HL-60 (cell line): Measurements from ENCODE around the gene CFAP69.

ENCODE experiments used
- DNase-seq, 2 experiments: peaks; one replicate each; pipeline ENCODE4 v3.0.0-alpha.2; 2010 to 2020; ENCODE audit warnings: low read depth in 1 of 2, low spot score in 1 of 2
- H3K27ac ChIP-seq: fragments of 250-450 bp; sonication (Bioruptor Pico); replicated peaks from 2 replicates; pipeline ENCODE4 v1.5.1; 2020; ENCODE audit warnings: mild to moderate bottlenecking, moderate library complexity
- H3K27me3 ChIP-seq: fragments of 250-450 bp; sonication (Bioruptor Pico); 2 replicates; pipeline ENCODE4 v1.5.1; 2021; ENCODE audit warnings: mild to moderate bottlenecking, moderate library complexity; ENCODE audit not compliant: insufficient read depth, poor library complexity, severe bottlenecking
- H3K4me3 ChIP-seq: replicated peaks from 2 replicates; pipeline ENCODE4 v1.5.1; 2011; ENCODE audit warnings: mild to moderate bottlenecking, control low read depth, low read length; ENCODE audit not compliant: insufficient read depth
- GABPA ChIP-seq: IDR thresholded peaks from 2 replicates; pipeline ENCODE4 v1.6.1; 2012; ENCODE audit warnings: low read depth
- POLR2AphosphoS5 ChIP-seq: IDR thresholded peaks from 2 replicates; pipeline ENCODE4 v1.6.1; 2012; ENCODE audit warnings: low read depth
- SPI1 ChIP-seq: IDR thresholded peaks from 2 replicates; pipeline ENCODE4 v1.6.1; 2012; ENCODE audit warnings: low read depth, mild to moderate bottlenecking, borderline replicate concordance
- TF ChIP-seq, protein P1 (sequence below): IDR thresholded peaks from one replicate; pipeline ENCODE4 v1.5.1; 2011; ENCODE audit warnings: low read length, control low read depth, inconsistent platforms; ENCODE audit not compliant: insufficient read depth
- TF ChIP-seq, protein P2 (sequence below): IDR thresholded peaks from 2 replicates; pipeline ENCODE4 v1.6.1; 2012; ENCODE audit warnings: low read depth; ENCODE audit not compliant: insufficient replicate concordance

The CFAP69 gene

DNA sequence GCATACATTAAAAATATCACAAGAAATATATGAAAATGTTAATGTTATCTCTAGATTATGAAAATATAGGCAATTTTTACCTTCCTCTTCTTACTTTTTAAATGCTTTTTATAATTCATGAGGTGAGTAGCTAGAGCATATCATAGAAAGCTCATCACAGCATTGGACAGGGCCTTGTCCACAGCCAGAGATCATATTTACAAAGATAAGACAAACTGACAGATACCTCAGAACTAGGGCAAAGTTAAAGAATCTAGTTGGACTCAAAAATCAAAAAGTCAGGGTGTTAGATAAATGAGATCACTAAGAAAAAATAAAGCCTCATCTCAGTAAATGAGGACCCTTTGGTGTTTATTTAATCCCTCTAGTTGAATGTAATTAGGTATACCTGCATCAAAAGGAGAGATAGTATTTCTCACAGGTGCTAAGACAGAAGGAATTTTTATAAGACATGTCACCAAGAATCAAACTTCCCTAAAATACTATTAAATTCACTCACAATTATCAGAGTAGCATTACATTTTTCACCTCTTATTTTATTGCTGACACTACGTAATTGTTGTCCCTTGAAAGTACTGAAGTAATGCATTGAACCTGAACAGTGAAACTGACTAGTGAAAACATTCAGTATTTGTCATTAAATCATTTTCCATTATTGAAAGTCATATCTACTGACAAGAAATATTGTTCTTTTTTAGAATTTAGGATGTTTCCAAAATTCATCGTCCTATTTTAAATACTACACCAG, 25.6 kb downstream of the CFAP69 start:
- TF ChIP-seq, protein P1, sequence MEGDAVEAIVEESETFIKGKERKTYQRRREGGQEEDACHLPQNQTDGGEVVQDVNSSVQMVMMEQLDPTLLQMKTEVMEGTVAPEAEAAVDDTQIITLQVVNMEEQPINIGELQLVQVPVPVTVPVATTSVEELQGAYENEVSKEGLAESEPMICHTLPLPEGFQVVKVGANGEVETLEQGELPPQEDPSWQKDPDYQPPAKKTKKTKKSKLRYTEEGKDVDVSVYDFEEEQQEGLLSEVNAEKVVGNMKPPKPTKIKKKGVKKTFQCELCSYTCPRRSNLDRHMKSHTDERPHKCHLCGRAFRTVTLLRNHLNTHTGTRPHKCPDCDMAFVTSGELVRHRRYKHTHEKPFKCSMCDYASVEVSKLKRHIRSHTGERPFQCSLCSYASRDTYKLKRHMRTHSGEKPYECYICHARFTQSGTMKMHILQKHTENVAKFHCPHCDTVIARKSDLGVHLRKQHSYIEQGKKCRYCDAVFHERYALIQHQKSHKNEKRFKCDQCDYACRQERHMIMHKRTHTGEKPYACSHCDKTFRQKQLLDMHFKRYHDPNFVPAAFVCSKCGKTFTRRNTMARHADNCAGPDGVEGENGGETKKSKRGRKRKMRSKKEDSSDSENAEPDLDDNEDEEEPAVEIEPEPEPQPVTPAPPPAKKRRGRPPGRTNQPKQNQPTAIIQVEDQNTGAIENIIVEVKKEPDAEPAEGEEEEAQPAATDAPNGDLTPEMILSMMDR: no peak
- TF ChIP-seq, protein P2, sequence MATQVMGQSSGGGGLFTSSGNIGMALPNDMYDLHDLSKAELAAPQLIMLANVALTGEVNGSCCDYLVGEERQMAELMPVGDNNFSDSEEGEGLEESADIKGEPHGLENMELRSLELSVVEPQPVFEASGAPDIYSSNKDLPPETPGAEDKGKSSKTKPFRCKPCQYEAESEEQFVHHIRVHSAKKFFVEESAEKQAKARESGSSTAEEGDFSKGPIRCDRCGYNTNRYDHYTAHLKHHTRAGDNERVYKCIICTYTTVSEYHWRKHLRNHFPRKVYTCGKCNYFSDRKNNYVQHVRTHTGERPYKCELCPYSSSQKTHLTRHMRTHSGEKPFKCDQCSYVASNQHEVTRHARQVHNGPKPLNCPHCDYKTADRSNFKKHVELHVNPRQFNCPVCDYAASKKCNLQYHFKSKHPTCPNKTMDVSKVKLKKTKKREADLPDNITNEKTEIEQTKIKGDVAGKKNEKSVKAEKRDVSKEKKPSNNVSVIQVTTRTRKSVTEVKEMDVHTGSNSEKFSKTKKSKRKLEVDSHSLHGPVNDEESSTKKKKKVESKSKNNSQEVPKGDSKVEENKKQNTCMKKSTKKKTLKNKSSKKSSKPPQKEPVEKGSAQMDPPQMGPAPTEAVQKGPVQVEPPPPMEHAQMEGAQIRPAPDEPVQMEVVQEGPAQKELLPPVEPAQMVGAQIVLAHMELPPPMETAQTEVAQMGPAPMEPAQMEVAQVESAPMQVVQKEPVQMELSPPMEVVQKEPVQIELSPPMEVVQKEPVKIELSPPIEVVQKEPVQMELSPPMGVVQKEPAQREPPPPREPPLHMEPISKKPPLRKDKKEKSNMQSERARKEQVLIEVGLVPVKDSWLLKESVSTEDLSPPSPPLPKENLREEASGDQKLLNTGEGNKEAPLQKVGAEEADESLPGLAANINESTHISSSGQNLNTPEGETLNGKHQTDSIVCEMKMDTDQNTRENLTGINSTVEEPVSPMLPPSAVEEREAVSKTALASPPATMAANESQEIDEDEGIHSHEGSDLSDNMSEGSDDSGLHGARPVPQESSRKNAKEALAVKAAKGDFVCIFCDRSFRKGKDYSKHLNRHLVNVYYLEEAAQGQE: no peak
- TF ChIP-seq SPI1 (no peak), GABPA (no peak), POLR2AphosphoS5 (no peak)
- Histone ChIP-seq H3K27ac (no peak overlapping the region), H3K27me3 (no peaks in the 10 kb centered on the region), H3K4me3 (no peak overlapping the region)
- no peak for DNase-seq

DNA sequence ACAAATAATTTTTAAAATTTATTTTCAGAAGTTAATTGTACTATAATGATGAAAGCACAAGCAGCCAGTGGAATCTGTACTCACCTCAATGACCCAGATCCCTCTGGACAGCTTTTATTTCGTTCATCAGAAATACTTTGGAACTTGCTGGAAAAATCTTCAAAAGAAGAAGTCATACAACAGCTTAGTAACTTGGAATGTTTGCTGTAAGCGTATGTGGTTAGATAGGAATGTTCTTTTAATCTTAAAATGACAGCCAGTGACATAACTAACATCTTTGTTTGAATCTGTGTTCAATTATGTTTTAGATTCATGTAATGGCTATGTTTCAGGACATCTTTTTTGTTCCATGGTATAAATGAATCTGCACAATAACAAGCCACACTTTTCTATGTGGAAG, 26.8 kb downstream of the CFAP69 start:
- no peaks in the 10 kb centered on the region for H3K27me3 ChIP-seq
- TF ChIP-seq SPI1 (no peak), POLR2AphosphoS5 (no peak), GABPA (no peak)
- TF ChIP-seq, protein P2: no peak
- no peak overlapping the region for H3K27ac ChIP-seq
- H3K4me3 ChIP-seq: no peak overlapping the region
- no peak for DNase-seq

DNA sequence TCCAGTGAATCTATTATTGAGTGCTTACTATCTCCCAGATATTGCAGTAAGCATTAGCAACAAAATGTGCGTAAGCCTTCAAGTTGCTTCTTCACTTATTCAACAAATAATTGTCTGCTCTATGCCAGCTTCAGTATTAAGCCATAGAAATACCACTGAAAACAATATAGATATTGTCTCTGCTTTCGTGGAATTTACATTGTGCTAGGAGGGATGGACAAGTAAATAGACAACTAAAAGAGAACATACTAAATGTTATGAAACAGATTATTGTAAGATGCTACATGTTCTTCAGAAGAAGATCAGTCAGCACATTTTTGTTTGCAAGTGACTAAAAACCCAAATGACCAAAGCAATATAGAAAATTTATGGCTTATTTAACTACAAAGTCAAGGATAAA, 27.3 kb downstream of the CFAP69 start:
- no peak for TF ChIP-seq POLR2AphosphoS5
- no peak overlapping the region for H3K27ac ChIP-seq
- H3K27me3 ChIP-seq: no peaks in the 10 kb centered on the region

DNA sequence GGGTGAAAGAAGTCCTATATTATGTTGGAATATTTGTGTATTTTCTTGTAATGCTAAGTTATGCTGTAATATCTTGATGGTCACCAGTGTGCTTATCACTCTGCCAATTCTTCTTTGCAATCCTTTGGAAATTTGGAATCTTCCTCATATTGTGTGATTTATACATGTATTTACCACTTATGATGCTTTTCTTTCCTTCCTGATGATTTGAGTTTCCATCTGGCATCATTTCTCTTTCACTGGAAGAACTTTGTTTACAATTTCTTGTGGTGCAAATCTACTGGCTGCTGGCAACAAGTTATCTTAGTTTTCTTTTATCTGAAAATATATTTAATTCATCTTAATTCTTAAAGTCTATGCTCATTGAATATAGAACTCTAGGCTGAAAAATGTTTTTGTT, 29.2 kb downstream of the CFAP69 start:
- Histone ChIP-seq H3K27ac (no peak overlapping the region), H3K27me3 (no peaks in the 10 kb centered on the region), H3K4me3 (no peak overlapping the region)
- no peak for TF ChIP-seq SPI1
- TF ChIP-seq POLR2AphosphoS5: no peak
- TF ChIP-seq, protein P2: no peak
- TF ChIP-seq, protein P1: no peak
- no peak for TF ChIP-seq GABPA
- no peak for DNase-seq

More for the DNA sequence above, 27.3 kb downstream of the CFAP69 start:
- H3K4me3 ChIP-seq: no peak overlapping the region
- no peak for DNase-seq
